Ascending aorta (tissue), 2 donors: ENCODE results near the gene TLN1. TPM values are rescaled to one million over a fixed set of nuclear protein-coding genes. Genes with fewer than 3 reads are reported as not detected.
A peak's percentile ranks its signal among the peaks of the same experiment; 100 is the strongest.

Source experiments
- DNase-seq, 2 donors: peaks; one replicate each; pipeline ENCODE4 v3.0.0-alpha.2; 2019; ENCODE audit warnings: low spot score in 2 of 2
- H3K27ac ChIP-seq, 2 donors: fragments of 200-600 bp; sonication (generic); one replicate each; pipeline ENCODE4 v1.5.1; 2016 to 2017; ENCODE audit warnings: mild to moderate bottlenecking in 1 of 2
- H3K27me3 ChIP-seq: fragments of 200-600 bp; sonication (generic); one replicate; pipeline ENCODE4 v1.5.1; 2017
- H3K36me3 ChIP-seq, 2 donors: fragments of 200-600 bp; sonication (generic); one replicate each; pipeline ENCODE4 v1.5.1; 2016
- H3K4me1 ChIP-seq, 2 donors: fragments of 200-600 bp; sonication (generic); one replicate each; pipeline ENCODE4 v1.5.1; 2016 to 2017; ENCODE audit warnings: mild to moderate bottlenecking in 1 of 2
- H3K4me3 ChIP-seq, 2 donors: fragments of 200-600 bp; sonication (generic); one replicate each; pipeline ENCODE4 v1.5.1; 2016 to 2017; ENCODE audit warnings: mild to moderate bottlenecking in 1 of 2
- H3K9me3 ChIP-seq, 2 donors: fragments of 200-600 bp; sonication (generic); one replicate each; pipeline ENCODE4 v1.5.1; 2016
- CTCF ChIP-seq, 3 experiments: fragments of 200-600 bp in 2 of 3; fragments of 450-650 bp in 1 of 3; sonication (generic) in 2 of 3; IDR thresholded peaks; one replicate each; pipeline ENCODE4 v1.5.1; 2016 to 2019; ENCODE audit warnings: antibody characterized with exemption in 3 of 3, mild to moderate bottlenecking in 1 of 3, moderate library complexity in 1 of 3
- intact Hi-C: fragments of 100-400 bp; cut with DNase I; formaldehyde crosslinking; loops from one replicate; pipeline ENCODE4 v1.15.1; 2023
- total RNA-seq: library from RNA; depleted of rRNA; stranded (reverse); fragments of >200 nt; gene quantifications from one replicate; pipeline ENCODE4 v1.1.0, GENCODE V29; 2016

Gene TLN1
- total RNA-seq, 1 donor from 2014 or later, result 735 TPM

- H3K27ac ChIP-seq, result peak overlapping the region; percentile 93 to 97
- H3K27me3 ChIP-seq, result no peaks in the 10 kb centered on the region
- H3K9me3 ChIP-seq, result no peaks in the 10 kb centered on the region
- H3K36me3 ChIP-seq, result peaks cover 22 to 38% of the 10 kb centered on the region in 2 donors
- peak in 1 of 2 donors; percentile 85 for DNase-seq
- no peak for TF ChIP-seq CTCF (IDR thresholded peaks at IDR 0.05)
- intact Hi-C loops, result loop anchor here (10.0 kb wide), 1 partner anchor 197 kb away; the partner anchor contains the start of gene RUSC2
- H3K4me3 ChIP-seq, result peak overlapping the region; percentile 83 to 93
- peaks cover 3 to 36% of the 10 kb centered on the region in 2 donors for H3K4me1 ChIP-seq
These were observed 40.2 kb downstream of the TLN1 start for GRCh38 chr9:35691757-35692301.

GRCh38 chr9:35691334-35691650, 40.7 kb downstream of the TLN1 start:
- TF ChIP-seq CTCF (IDR thresholded peaks at IDR 0.05), result no peak
- peaks cover 26 to 37% of the 10 kb centered on the region in 2 donors for H3K36me3 ChIP-seq
- H3K27me3 ChIP-seq, result no peaks in the 10 kb centered on the region
- no peaks in the 10 kb centered on the region for H3K9me3 ChIP-seq
- intact Hi-C loops, result loop anchor here (10.0 kb wide), 1 partner anchor 196 kb away; the partner anchor contains the start of gene RUSC2
- no peak for DNase-seq
- peak overlapping the region; percentile 83 to 93 for H3K4me3 ChIP-seq
- peaks cover 3 to 31% of the 10 kb centered on the region in 2 donors for H3K4me1 ChIP-seq
- H3K27ac ChIP-seq, result peak overlapping the region; percentile 93 to 97

- TF ChIP-seq CTCF (IDR thresholded peaks at IDR 0.05), result no peak
- Histone ChIP-seq H3K4me3 (peak overlapping the region; percentile 83 to 93), H3K27ac (peak overlapping the region; percentile 93 to 97), H3K36me3 (peaks cover 26 to 37% of the 10 kb centered on the region in 2 donors), H3K9me3 (no peaks in the 10 kb centered on the region), H3K27me3 (no peaks in the 10 kb centered on the region), H3K4me1 (peaks cover 0 to 27% of the 10 kb centered on the region in 2 donors)
- peak; percentile 56 to 94 for DNase-seq
- intact Hi-C loops, result loop anchor here (1.0 to 10.0 kb wide), 3 partner anchors 33 to 196 kb away; partner anchors contain the start of gene RUSC2
These were observed 41.2 kb downstream of the TLN1 start for GRCh38 chr9:35690614-35691333.

- TF ChIP-seq CTCF (IDR thresholded peaks at IDR 0.05), result no peak
- peak overlapping the region; percentile 83 to 93 for H3K4me3 ChIP-seq
- H3K9me3 ChIP-seq, result no peaks in the 10 kb centered on the region
- intact Hi-C loops, result loop anchor here (1.0 to 10.0 kb wide), 3 partner anchors 33 to 195 kb away; partner anchors contain the start of gene RUSC2
- peaks cover 0 to 25% of the 10 kb centered on the region in 2 donors for H3K4me1 ChIP-seq
- H3K36me3 ChIP-seq, result peaks cover 31 to 42% of the 10 kb centered on the region in 2 donors
- no peak for DNase-seq
- peak overlapping the region; percentile 93 to 97 for H3K27ac ChIP-seq
- H3K27me3 ChIP-seq, result no peaks in the 10 kb centered on the region
These were observed 41.7 kb downstream of the TLN1 start for GRCh38 chr9:35690294-35690613.

GRCh38 chr9:35689542-35690293, 42.3 kb downstream of the TLN1 start, which contains the start of gene TPM2:
TPM2 (minus strand) TSS chr9:35689925; CDS start chr9:35689817, 108 bp downstream.
- H3K4me3 ChIP-seq, result peak within 1 kb of the TSS; percentile 83 to 93
- intact Hi-C loops, result loop anchor here (1.0 to 10.0 kb wide), 4 partner anchors 32 to 195 kb away; partner anchors contain the start of genes RUSC2 and TESK1
- peaks cover 5 to 28% of the 10 kb centered on the region in 2 donors for H3K4me1 ChIP-seq
- no peaks in the 10 kb centered on the region for H3K27me3 ChIP-seq
- no peak for TF ChIP-seq CTCF (IDR thresholded peaks at IDR 0.05)
- H3K27ac ChIP-seq, result peak within 1 kb of the TSS; percentile 93 to 97
- DNase-seq, result peak; percentile 67 to 93
- H3K9me3 ChIP-seq, result no peaks in the 10 kb centered on the region
- H3K36me3 ChIP-seq, result peaks cover 36 to 47% of the 10 kb centered on the region in 2 donors
